ENCODE measurements around the gene UBTD2. TPM values are rescaled to one million over a fixed set of nuclear protein-coding genes. Genes with fewer than 3 reads are reported as not detected.
"Not testable (repeated sequence)": the region's sequence is repeated elsewhere in the genome, so short reads cannot be mapped to it uniquely, and the experiment has no call there.

The UBTD2 gene
- 10 to 100 TPM; 13.5 to 20.8 TPM for total RNA-seq

DNA sequence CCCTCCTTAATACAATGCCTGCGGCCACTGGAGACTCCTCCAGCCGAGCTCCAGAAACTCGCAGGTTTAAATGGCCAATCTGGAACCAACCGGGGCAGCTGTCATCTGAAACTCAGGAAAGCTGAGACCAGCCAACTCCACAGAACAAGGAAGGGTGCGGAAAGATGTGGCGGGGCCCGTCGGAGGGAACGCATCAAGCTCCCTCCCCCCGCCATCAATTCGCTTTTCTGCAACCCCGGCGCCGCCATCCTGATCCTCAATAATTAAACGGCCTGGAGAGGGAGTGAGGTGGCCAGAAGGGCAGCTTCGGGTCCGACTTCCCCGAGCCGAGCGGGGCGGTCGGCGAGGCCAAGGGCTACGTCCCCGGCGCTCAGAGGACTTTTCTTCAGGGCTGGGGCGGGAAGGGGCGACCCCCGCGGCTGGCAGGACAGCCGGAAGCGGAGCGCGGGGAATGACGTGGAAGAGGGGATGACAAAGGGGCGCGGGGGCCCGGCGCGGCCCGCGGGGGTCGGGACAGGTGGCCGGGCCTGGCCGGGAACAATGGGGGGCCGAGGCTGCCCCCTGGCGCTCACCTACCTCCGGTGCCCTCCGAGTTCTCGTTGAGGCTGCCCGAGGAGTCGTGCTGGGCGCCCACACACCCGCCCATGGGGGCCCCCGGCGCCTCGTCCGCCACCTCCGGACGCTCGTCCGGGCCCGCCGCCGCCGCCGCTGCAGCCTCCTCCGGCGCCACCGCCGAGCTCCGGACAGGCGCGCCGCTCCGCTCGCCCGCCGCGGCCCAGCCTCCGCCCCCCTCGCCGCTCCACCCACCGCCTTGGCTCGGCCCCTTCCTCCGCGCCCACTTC is at the start of gene UBTD2:
TSS of gene UBTD2 (minus strand) at position 745 of the 842 bp plus-strand sequence. CDS start at position 646, 99 bp downstream.
- DNase-seq, result peak; percentile 85 to 88 (median 86)
- intact Hi-C loops (cut with DNase I), result no loop called here

DNA sequence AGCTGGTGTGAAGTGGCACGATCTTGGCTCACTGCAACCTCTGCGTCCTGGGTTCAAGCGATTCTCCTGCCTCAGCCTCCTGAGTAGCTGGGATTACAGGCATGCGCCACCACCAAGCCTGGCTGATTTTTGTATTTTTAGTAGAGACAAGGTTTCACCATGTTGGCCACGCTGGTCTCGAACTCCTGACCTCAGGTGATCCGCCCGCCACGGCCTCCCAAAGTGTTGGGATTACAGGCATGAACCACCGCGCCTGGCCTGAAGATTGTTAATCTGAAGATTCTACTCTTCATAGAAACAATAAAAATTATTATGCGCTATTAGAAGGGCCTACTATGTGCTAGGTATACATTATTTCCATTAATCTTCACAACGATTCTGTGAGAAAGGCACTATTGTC is 43.3 kb upstream of the UBTD2 start:
- DNase-seq; H3K27me3 ChIP-seq; ATAC-seq; H3K4me1 ChIP-seq; intact Hi-C loops (cut with DNase I); H3K4me3 ChIP-seq; H3K9me3 ChIP-seq; H3K36me3 ChIP-seq (replicated peaks in 1 of 2; ENCODE audit: insufficient read depth in 1 of 2, low read depth in 2 of 2); H3K27ac ChIP-seq: not testable (repeated sequence)
- 83 to 91% methylated on average over 13 of the region's 13 CpGs for WGBS, 2 donors

More for the DNA sequence above, at the start of gene UBTD2:
- Histone ChIP-seq H3K9me3 (no peaks in the 10 kb centered on the region), H3K36me3 (replicated peaks in 1 of 2; ENCODE audit: insufficient read depth in 1 of 2, low read depth in 2 of 2) (no peaks in the 10 kb centered on the region), H3K27ac (peak within 1 kb of the TSS; percentile 91 to 97 (median 94)), H3K27me3 (no peaks in the 10 kb centered on the region), H3K4me3 (peak within 1 kb of the TSS; percentile 71 to 87), H3K4me1 (peaks cover 21% of the 10 kb centered on the region)
- TF ChIP-seq CTCF (IDR thresholded peaks at IDR 0.05) (peak in 6 of 7 experiments; percentile 32 to 57 (median 40)), POLR2A (IDR thresholded peaks at IDR 0.05) (peak; percentile 47 to 50 (median 48))
- ATAC-seq, result peak; percentile 94
- 0% methylated on average over 45 to 84 of the region's 87 CpGs for WGBS, 2 donors

- no peaks in the 10 kb centered on the region for H3K9me3 ChIP-seq
- H3K4me1 ChIP-seq, result peaks cover 10% of the 10 kb centered on the region
- H3K27ac ChIP-seq, result no peak overlapping the region
- ATAC-seq, result no peak
- H3K36me3 ChIP-seq (replicated peaks in 1 of 2; ENCODE audit: insufficient read depth in 1 of 2, low read depth in 2 of 2), result no peaks in the 10 kb centered on the region
- 85 to 98% methylated on average over 9 of the region's 9 CpGs for WGBS, 2 donors
- intact Hi-C loops (cut with DNase I), result no loop called here
- DNase-seq, result no peak
- TF ChIP-seq CTCF (IDR thresholded peaks at IDR 0.05), result no peak
- TF ChIP-seq POLR2A (IDR thresholded peaks at IDR 0.05), result no peak
- H3K4me3 ChIP-seq, result no peak overlapping the region
- no peaks in the 10 kb centered on the region for H3K27me3 ChIP-seq
Observed at GRCh38 chr5:172325452-172325851, 41.9 kb upstream of the UBTD2 start.

DNA sequence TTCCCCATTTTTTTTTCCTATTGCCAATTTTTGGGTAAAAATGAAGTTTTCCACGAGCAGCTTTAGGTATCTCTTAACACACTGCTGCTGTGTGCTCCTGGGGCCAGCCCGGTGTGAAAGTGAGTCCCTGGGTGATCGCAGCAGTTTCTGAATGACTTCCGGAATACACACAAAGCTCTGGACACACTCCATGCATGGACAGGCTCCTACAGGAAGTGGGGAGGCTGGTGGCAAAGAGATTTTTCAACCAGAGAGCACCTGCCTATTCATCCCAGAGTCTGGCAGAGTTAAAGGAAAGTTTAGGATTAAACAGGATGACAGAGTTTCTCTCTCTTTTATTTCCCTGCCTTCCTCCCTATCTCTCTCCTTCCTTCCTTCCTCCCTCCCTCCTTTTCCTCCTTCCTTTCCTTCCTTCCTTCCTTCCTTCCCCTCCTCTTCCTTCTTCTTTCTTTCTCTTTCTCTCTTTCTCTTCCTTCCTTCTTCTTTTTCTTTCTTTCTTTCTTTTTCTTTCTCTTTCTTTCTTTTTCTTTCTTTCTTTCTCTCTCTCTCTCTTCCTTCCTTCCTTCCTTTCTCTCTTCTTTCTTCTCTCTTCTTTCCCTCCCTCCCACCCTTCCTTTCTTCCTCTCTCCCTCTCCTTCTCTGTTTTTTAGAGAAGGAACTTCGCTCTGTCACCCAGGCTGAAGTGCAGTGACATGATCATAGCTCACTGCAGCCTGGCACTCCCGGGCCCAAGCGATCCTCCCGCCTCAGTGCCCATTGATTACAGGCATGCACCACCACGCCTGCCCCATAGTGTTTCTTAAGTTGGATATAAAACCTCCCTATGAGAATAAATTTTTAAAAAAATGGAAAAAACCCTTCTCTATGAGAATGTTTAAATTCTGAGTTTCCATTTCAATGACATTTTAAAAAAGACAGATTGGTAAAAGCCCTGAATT is 38.7 kb upstream of the UBTD2 start:
- H3K27me3 ChIP-seq, result no peaks in the 10 kb centered on the region
- DNase-seq, result peak; percentile 44 to 70 (median 64)
- H3K4me1 ChIP-seq, result peaks cover 10% of the 10 kb centered on the region
- no peaks in the 10 kb centered on the region for H3K36me3 ChIP-seq (replicated peaks in 1 of 2; ENCODE audit: insufficient read depth in 1 of 2, low read depth in 2 of 2)
- no peaks in the 10 kb centered on the region for H3K9me3 ChIP-seq
- TF ChIP-seq POLR2A (IDR thresholded peaks at IDR 0.05) (peak in 2 of 3 donors; percentile 31 to 39), CTCF (IDR thresholded peaks at IDR 0.05) (no peak)
- peak overlapping the region; percentile 6 to 70 (median 50) for H3K27ac ChIP-seq
- H3K4me3 ChIP-seq, result no peak overlapping the region
- intact Hi-C loops (cut with DNase I), result no loop called here
- ATAC-seq, result peak; percentile 88
- 54 to 58% methylated on average over 9 of the region's 9 CpGs for WGBS, 2 donors

DNA sequence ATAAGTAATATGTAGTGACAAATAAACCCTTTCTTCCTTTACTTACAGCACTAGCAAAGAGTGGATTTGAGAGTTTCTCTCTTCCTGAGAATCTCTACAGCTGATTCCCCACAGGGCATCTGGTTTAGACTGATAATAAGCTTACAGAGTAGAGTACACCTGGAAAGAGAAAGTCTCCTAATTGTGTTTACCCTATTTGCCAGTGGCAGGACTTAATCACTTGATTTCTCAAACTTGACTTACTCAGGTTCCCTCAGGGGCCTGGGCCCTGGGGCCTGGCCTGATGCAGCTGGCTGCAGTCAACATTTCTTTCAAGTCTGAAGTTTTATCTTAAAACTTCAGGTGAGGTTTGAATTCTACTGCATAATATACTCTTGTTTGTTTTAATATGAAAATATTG is 38.0 kb upstream of the UBTD2 start:
- intact Hi-C loops (cut with DNase I), result no loop called here
- Histone ChIP-seq H3K36me3 (replicated peaks in 1 of 2; ENCODE audit: insufficient read depth in 1 of 2, low read depth in 2 of 2) (no peaks in the 10 kb centered on the region), H3K27ac (peak overlapping the region; percentile 6 to 70 (median 50)), H3K4me3 (no peak overlapping the region), H3K4me1 (peaks cover 10% of the 10 kb centered on the region), H3K9me3 (no peaks in the 10 kb centered on the region), H3K27me3 (no peaks in the 10 kb centered on the region)
- no peak for DNase-seq
- ATAC-seq, result peak; percentile 35
- TF ChIP-seq CTCF (IDR thresholded peaks at IDR 0.05) (no peak), POLR2A (IDR thresholded peaks at IDR 0.05) (no peak)
